A673 (cell line): Measurements from ENCODE around the gene CCDC88B. TPM values are rescaled to one million over a fixed set of nuclear protein-coding genes. Genes with fewer than 3 reads are reported as not detected.
A peak's percentile ranks its signal among the peaks of the same experiment; 100 is the strongest.

Source experiments
- BruUV-seq: library from RNA; stranded (reverse); fragments of 400-500 nt; replicated peaks from 2 replicates; lab custom pipeline; 2021; lab: Mats Ljungman, UMichigan
- CTCF ChIA-PET: fragments of 300-600 bp; sonication (Branson Sonifier 250); formaldehyde crosslinking; loops from one replicate; lab custom pipeline; 2022; ENCODE audit warnings: antibody characterized with exemption; lab: Charles Lee
- POLR2A ChIA-PET: fragments of 300-600 bp; sonication (Branson Sonifier 250); formaldehyde crosslinking; loops from one replicate; lab custom pipeline; 2022; ENCODE audit warnings: antibody characterized with exemption; ENCODE audit not compliant: low non-redundant PET; lab: Charles Lee
- DNase-seq: peaks from one replicate; pipeline ENCODE4 v3.0.0-alpha.2; 2015; ENCODE audit warnings: low spot score
- H3K27ac ChIP-seq: fragments of 200-600 bp; sonication (generic); 2 replicates; pipeline ENCODE4 v1.5.1; 2016; ENCODE audit warnings: mixed run types, low read depth, mild to moderate bottlenecking, mixed read lengths, antibody characterized with exemption, low read length; ENCODE audit not compliant: poor library complexity, severe bottlenecking
- H3K27me3 ChIP-seq: fragments of 200-600 bp; sonication (generic); replicated peaks from 2 replicates; pipeline ENCODE4 v1.6.1; 2017; ENCODE audit warnings: mixed run types, low read depth, mild to moderate bottlenecking, mixed read lengths, antibody characterized with exemption, low read length; ENCODE audit not compliant: insufficient read depth, poor library complexity
- H3K36me3 ChIP-seq: fragments of 200-600 bp; sonication (generic); 2 replicates; pipeline ENCODE4 v1.6.1; 2016; ENCODE audit warnings: mixed run types, mild to moderate bottlenecking, mixed read lengths, antibody characterized with exemption, low read length; ENCODE audit not compliant: insufficient read depth, poor library complexity, severe bottlenecking
- H3K4me1 ChIP-seq: fragments of 200-600 bp; sonication (generic); 2 replicates; pipeline ENCODE4 v1.6.1; 2017; ENCODE audit warnings: mixed run types, mild to moderate bottlenecking, mixed read lengths, antibody characterized with exemption, low read length; ENCODE audit not compliant: insufficient read depth, poor library complexity, severe bottlenecking
- H3K4me3 ChIP-seq: fragments of 200-600 bp; sonication (generic); 2 replicates; pipeline ENCODE4 v1.5.1; 2016; ENCODE audit warnings: low read depth, mixed run types, mild to moderate bottlenecking, mixed read lengths, low read length; ENCODE audit not compliant: poor library complexity, severe bottlenecking
- H3K9me3 ChIP-seq: fragments of 200-600 bp; sonication (generic); 2 replicates; pipeline ENCODE4 v1.6.1; 2016; ENCODE audit warnings: mixed run types, low read depth, mild to moderate bottlenecking, mixed read lengths, antibody characterized with exemption, low read length; ENCODE audit not compliant: poor library complexity, severe bottlenecking
- EZH2 ChIP-seq: fragments of 200-600 bp; sonication (generic); IDR thresholded peaks from 2 replicates; pipeline ENCODE4 v1.6.1; 2017; ENCODE audit warnings: borderline replicate concordance, low read depth, mild to moderate bottlenecking, mixed read lengths, antibody characterized with exemption, low read length; ENCODE audit not compliant: poor library complexity, severe bottlenecking
- intact Hi-C: fragments of 100-400 bp; cut with micrococcal nuclease; formaldehyde crosslinking; loops from one replicate; pipeline ENCODE4 v1.10.0; 2022; ENCODE audit not compliant: unreplicated experiment
- total RNA-seq: library from RNA; stranded (reverse); gene quantifications from 2 replicates; pipeline ENCODE4 v1.2.3, GENCODE V29; 2021
- TF ChIP-seq, protein P1 (sequence below): fragments of 300-800, 200-600 bp; sonication (generic); conservative IDR thresholded peaks from 2 replicates; pipeline ENCODE4 v1.5.1; 2017; ENCODE audit warnings: low read depth, mild to moderate bottlenecking, antibody characterized with exemption, low read length, moderate library complexity, mixed read lengths

The CCDC88B gene
- total RNA-seq, 1 experiment from 2014 or later = 0.47 TPM

GRCh38 chr11:64343767-64344559 lies 4.0 kb downstream of the CCDC88B start:
- BruUV-seq = no TSS peak
- Histone ChIP-seq H3K27ac (no peak overlapping the region), H3K4me1 (no peaks in the 10 kb centered on the region), H3K4me3 (no peak overlapping the region), H3K36me3 (no peaks in the 10 kb centered on the region), H3K9me3 (no peaks in the 10 kb centered on the region), H3K27me3 (no peaks in the 10 kb centered on the region)
- ChIA-PET CTCF (interaction anchor here (1.9 kb wide), 1 partner anchor 11 kb away, joined by 14 read pairs; no protein-coding TSS in a partner anchor), POLR2A (no interaction called here)
- intact Hi-C loops = no loop called here
- no peak for DNase-seq
- TF ChIP-seq, protein P1, sequence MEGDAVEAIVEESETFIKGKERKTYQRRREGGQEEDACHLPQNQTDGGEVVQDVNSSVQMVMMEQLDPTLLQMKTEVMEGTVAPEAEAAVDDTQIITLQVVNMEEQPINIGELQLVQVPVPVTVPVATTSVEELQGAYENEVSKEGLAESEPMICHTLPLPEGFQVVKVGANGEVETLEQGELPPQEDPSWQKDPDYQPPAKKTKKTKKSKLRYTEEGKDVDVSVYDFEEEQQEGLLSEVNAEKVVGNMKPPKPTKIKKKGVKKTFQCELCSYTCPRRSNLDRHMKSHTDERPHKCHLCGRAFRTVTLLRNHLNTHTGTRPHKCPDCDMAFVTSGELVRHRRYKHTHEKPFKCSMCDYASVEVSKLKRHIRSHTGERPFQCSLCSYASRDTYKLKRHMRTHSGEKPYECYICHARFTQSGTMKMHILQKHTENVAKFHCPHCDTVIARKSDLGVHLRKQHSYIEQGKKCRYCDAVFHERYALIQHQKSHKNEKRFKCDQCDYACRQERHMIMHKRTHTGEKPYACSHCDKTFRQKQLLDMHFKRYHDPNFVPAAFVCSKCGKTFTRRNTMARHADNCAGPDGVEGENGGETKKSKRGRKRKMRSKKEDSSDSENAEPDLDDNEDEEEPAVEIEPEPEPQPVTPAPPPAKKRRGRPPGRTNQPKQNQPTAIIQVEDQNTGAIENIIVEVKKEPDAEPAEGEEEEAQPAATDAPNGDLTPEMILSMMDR = peak; percentile 47
- no peak for TF ChIP-seq EZH2

DNA sequence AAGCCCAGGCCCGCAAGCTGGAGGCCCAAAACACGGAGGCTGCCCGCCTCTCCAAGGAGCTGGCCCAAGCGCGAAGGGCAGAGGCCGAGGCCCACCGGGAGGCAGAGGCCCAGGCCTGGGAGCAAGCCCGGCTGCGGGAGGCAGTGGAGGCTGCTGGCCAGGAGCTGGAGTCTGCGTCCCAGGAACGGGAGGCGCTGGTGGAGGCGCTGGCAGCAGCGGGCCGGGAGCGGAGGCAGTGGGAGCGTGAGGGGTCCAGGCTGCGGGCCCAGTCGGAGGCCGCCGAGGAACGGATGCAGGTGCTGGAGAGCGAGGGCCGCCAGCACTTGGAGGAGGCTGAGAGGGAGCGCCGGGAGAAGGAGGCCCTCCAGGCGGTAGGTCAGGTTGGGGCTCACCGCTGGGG lies 4.8 kb downstream of the CCDC88B start:
- H3K27me3 ChIP-seq = no peaks in the 10 kb centered on the region
- H3K4me1 ChIP-seq = no peaks in the 10 kb centered on the region
- TF ChIP-seq, protein P1 = no peak
- no peak for TF ChIP-seq EZH2
- H3K36me3 ChIP-seq = no peaks in the 10 kb centered on the region
- POLR2A ChIA-PET = no interaction called here
- intact Hi-C loops = no loop called here
- DNase-seq = no peak
- no peak overlapping the region for H3K4me3 ChIP-seq
- no peaks in the 10 kb centered on the region for H3K9me3 ChIP-seq
- CTCF ChIA-PET = interaction anchor here (1.9 kb wide), 1 partner anchor 10 kb away, joined by 14 read pairs; no protein-coding TSS in a partner anchor
- no peak overlapping the region for H3K27ac ChIP-seq
- no TSS peak for BruUV-seq

DNA sequence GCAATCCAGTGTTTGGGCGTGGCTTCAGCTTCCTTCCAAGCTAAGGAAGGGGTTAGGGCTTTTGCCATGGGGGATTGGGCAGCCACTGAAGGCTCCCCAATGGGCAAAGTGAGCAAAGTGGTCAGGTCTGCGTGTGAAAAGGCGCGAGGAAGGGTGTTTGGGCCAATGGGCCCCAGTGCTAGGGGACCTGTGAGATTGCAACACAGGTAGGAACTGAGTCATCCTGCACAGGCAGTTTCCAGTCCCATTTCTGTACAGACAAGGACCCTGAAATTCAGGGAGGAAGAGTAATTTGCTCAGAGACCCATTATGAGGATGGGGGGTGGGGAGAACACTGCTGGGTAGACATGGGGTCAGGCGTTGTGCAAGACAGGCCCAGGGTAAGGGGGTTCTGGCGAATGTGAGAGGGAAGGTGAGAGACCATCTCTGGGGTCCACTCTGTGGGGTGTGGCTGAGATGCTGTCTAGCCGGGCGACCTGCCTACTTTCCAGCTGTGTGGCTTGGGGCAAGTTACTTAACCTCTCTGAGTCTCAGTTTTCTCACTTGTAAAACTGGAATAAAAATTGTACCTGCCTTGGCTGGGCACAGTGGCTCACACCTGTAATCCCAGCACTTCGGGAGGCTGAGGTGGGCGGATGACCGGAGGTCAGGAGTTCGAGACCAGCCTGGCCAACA lies 7.3 kb downstream of the CCDC88B start:
- POLR2A ChIA-PET = no interaction called here
- no peaks in the 10 kb centered on the region for H3K9me3 ChIP-seq
- BruUV-seq = no TSS peak
- CTCF ChIA-PET = no interaction called here
- TF ChIP-seq, protein P1 = no peak
- TF ChIP-seq EZH2 = no peak
- H3K27ac ChIP-seq = no peak overlapping the region
- no peaks in the 10 kb centered on the region for H3K27me3 ChIP-seq
- H3K4me1 ChIP-seq = no peaks in the 10 kb centered on the region
- intact Hi-C loops = no loop called here
- H3K36me3 ChIP-seq = no peaks in the 10 kb centered on the region
- no peak for DNase-seq
- no peak overlapping the region for H3K4me3 ChIP-seq
